HCT116 (cell line): ENCODE results near the gene MTX2. TPM values are rescaled to one million over a fixed set of nuclear protein-coding genes. Genes with fewer than 3 reads are reported as not detected.

ENCODE experiments used
- ATAC-seq: fragments of 200-7000 bp; cut with Tn5 transposase; 2 replicates; pipeline ENCODE4 v1.9.1; 2020; ENCODE audit warnings: mild to moderate bottlenecking, moderate library complexity
- BruUV-seq: library from RNA; stranded (reverse); fragments of 400-500 nt; replicated peaks from 2 replicates; lab custom pipeline; 2021; lab: Mats Ljungman, UMichigan
- CTCF ChIA-PET: fragments of 300-600 bp; sonication (Branson Sonifier 250); formaldehyde crosslinking; loops from one replicate; lab custom pipeline; 2021; ENCODE audit warnings: antibody characterized with exemption; lab: Charles Lee
- POLR2A ChIA-PET: fragments of 300-600, 350-600 bp; sonication (Branson Sonifier 250); formaldehyde crosslinking; loops from one replicate; lab custom pipeline; 2021; ENCODE audit warnings: antibody characterized with exemption; lab: Charles Lee
- RAD21 ChIA-PET, 2 experiments: fragments of 300-600 bp; sonication (Branson Sonifier 250); formaldehyde crosslinking; loops; one replicate each; lab custom pipeline; 2023; ENCODE audit warnings: low total read pairs in 2 of 2; ENCODE audit not compliant: uncharacterized antibody in 2 of 2, unreplicated experiment in 2 of 2, low non-redundant PET in 1 of 2; lab: Charles Lee
- DNase-seq: peaks from one replicate; pipeline ENCODE4 v3.0.0-alpha.2; 2010; ENCODE audit warnings: low read depth, low spot score
- H2AFZ ChIP-seq: fragments of 200-600 bp; shearing (Covaris generic), sonication (generic); 2 replicates; pipeline ENCODE4 v1.6.1; 2017; ENCODE audit warnings: low read depth, mixed run types, mixed read lengths, antibody characterized with exemption, low read length; ENCODE audit not compliant: poor library complexity, severe bottlenecking
- H3K27ac ChIP-seq: 2 replicates; pipeline ENCODE4 v1.5.1; 2012; ENCODE audit warnings: low read depth, low read length
- H3K27me3 ChIP-seq: fragments of 200-600 bp; sonication (generic); 2 replicates; pipeline ENCODE4 v1.6.1; 2016; ENCODE audit warnings: mixed run types, low read length, mixed read lengths; ENCODE audit not compliant: insufficient read depth
- H3K36me3 ChIP-seq, 2 experiments: fragments of 200-500 bp in 1 of 2; fragments of 200-600 bp in 1 of 2; sonication (Bioruptor generic) in 1 of 2; sonication (generic) in 1 of 2; 2 replicates each; pipeline versions ENCODE4 v1.5.1 to v1.6.1; 2014 to 2016; ENCODE audit warnings: low read length in 2 of 2, inconsistent platforms in 1 of 2, mixed read lengths in 1 of 2, mixed run types in 1 of 2; ENCODE audit not compliant: insufficient read depth in 2 of 2, control insufficient read depth in 1 of 2
- H3K4me1 ChIP-seq, 2 experiments: fragments of 200-600 bp in 1 of 2; sonication (generic) in 1 of 2; 2 replicates each; pipeline versions ENCODE4 v1.5.1 to v1.6.1; 2012 to 2017; ENCODE audit warnings: low read length in 2 of 2, inconsistent platforms in 1 of 2, mild to moderate bottlenecking in 1 of 2, mixed read lengths in 1 of 2, mixed run types in 1 of 2, moderate library complexity in 1 of 2; ENCODE audit not compliant: insufficient read depth in 2 of 2, control insufficient read depth in 1 of 2
- H3K4me2 ChIP-seq: fragments of 200-600 bp; sonication (generic); 2 replicates; pipeline ENCODE4 v1.6.1; 2017; ENCODE audit warnings: mixed run types, low read length, mixed read lengths
- H3K4me3 ChIP-seq, 2 experiments: fragments of 200-600 bp in 1 of 2; sonication (generic) in 1 of 2; replicated peaks in 1 of 2; 2 replicates each; pipeline ENCODE4 v1.5.1; 2011 to 2016; ENCODE audit warnings: low read length in 2 of 2, control low read depth in 1 of 2, low read depth in 1 of 2, mild to moderate bottlenecking in 1 of 2, mixed read lengths in 1 of 2, mixed run types in 1 of 2
- H3K79me2 ChIP-seq: fragments of 200-600 bp; sonication (generic); 2 replicates; pipeline ENCODE4 v1.6.1; 2017; ENCODE audit warnings: mild to moderate bottlenecking, mixed run types, low read length, moderate library complexity, mixed read lengths; ENCODE audit not compliant: insufficient read depth
- H3K9ac ChIP-seq: fragments of 200-600 bp; sonication (generic); 2 replicates; pipeline ENCODE4 v1.6.1; 2016; ENCODE audit warnings: low read length, mixed read lengths
- H3K9me2 ChIP-seq: fragments of 200-600 bp; sonication (generic), shearing (Covaris generic); 2 replicates; pipeline ENCODE4 v1.6.1; 2017; ENCODE audit warnings: mixed run types, mild to moderate bottlenecking, moderate library complexity; ENCODE audit not compliant: insufficient read depth
- H3K9me3 ChIP-seq, 2 experiments: fragments of 200-500 bp in 1 of 2; fragments of 200-600 bp in 1 of 2; sonication (Bioruptor generic) in 1 of 2; sonication (generic) in 1 of 2; 2 replicates each; pipeline ENCODE4 v1.6.1; 2014 to 2017; ENCODE audit warnings: low read length in 2 of 2, mixed read lengths in 2 of 2, inconsistent platforms in 1 of 2, low read depth in 1 of 2, mild to moderate bottlenecking in 1 of 2, mixed run types in 1 of 2, moderate library complexity in 1 of 2; ENCODE audit not compliant: control insufficient read depth in 1 of 2, insufficient read depth in 1 of 2
- H4K20me1 ChIP-seq: fragments of 200-600 bp; sonication (generic), shearing (Covaris generic); 2 replicates; pipeline ENCODE4 v1.6.1; 2017; ENCODE audit warnings: mixed run types, mild to moderate bottlenecking, moderate library complexity; ENCODE audit not compliant: insufficient read depth
- CEBPB ChIP-seq: IDR thresholded peaks from 2 replicates; pipeline ENCODE4 v1.6.1; 2012; ENCODE audit warnings: low read depth
- EZH2 ChIP-seq: fragments of 200-600 bp; sonication (generic); IDR thresholded peaks from 2 replicates; pipeline ENCODE4 v1.6.1; 2017; ENCODE audit warnings: antibody characterized with exemption, mixed run types
- EZH2phosphoT487 ChIP-seq: fragments of 200-600 bp; IDR thresholded peaks from 2 replicates; pipeline ENCODE4 v1.6.1; 2018; ENCODE audit warnings: antibody characterized with exemption, borderline replicate concordance
- FOSL1 ChIP-seq: IDR thresholded peaks from 2 replicates; pipeline ENCODE4 v1.6.1; 2012; ENCODE audit warnings: low read depth
- POLR2A ChIP-seq: IDR thresholded peaks from 2 replicates; pipeline ENCODE4 v1.7.0; 2011; ENCODE audit warnings: borderline replicate concordance; ENCODE audit not compliant: insufficient read depth, insufficient read length; ENCODE audit errors: extremely low read depth
- RAD21 ChIP-seq: IDR thresholded peaks from 2 replicates; pipeline ENCODE4 v1.6.1; 2012; ENCODE audit warnings: low read depth, mild to moderate bottlenecking
- TCF7L2 ChIP-seq: IDR thresholded peaks from 2 replicates; pipeline ENCODE4 v1.7.0; 2011; ENCODE audit warnings: borderline replicate concordance, inconsistent platforms; ENCODE audit not compliant: insufficient read depth, insufficient read length; ENCODE audit errors: extremely low read depth
- YY1 ChIP-seq: IDR thresholded peaks from 2 replicates; pipeline ENCODE4 v1.6.1; 2011; ENCODE audit warnings: low read length, low read depth, moderate library complexity, mild to moderate bottlenecking; ENCODE audit not compliant: insufficient replicate concordance; ENCODE audit errors: extremely low read depth
- ZBTB33 ChIP-seq: IDR thresholded peaks from 2 replicates; pipeline ENCODE4 v1.6.1; 2011; ENCODE audit warnings: mild to moderate bottlenecking, low read length, moderate library complexity; ENCODE audit not compliant: insufficient replicate concordance; ENCODE audit errors: extremely low read depth
- ZFX ChIP-seq: fragments of 450-650 bp; IDR thresholded peaks from 2 replicates; pipeline ENCODE4 v1.6.1; 2017
- ZNF274 ChIP-seq: fragments of 200-500 bp; sonication (Bioruptor generic); IDR thresholded peaks from 2 replicates; pipeline ENCODE4 v1.6.1; 2014; ENCODE audit warnings: mild to moderate bottlenecking, low read depth, low read length, inconsistent platforms
- intact Hi-C: fragments of 100-400 bp; cut with micrococcal nuclease; formaldehyde crosslinking; loops from 2 replicates; pipeline ENCODE4 v1.10.0; 2022
- total RNA-seq: library from RNA; stranded (reverse); gene quantifications from one replicate; pipeline ENCODE4 v1.2.1, GENCODE V29; 2021; ENCODE audit not compliant: unreplicated experiment
- TF ChIP-seq, protein P1 (sequence below), 3 experiments: fragments of 200-600 bp in 1 of 3; sonication (generic) in 1 of 3; IDR thresholded peaks in 2 of 3; conservative IDR thresholded peaks in 1 of 3; 2 replicates each; pipeline ENCODE4 v1.5.1; 2012 to 2017; ENCODE audit warnings: low read depth in 2 of 3, low read length in 2 of 3, antibody characterized with exemption in 1 of 3, borderline replicate concordance in 1 of 3, control low read depth in 1 of 3, mild to moderate bottlenecking in 1 of 3, mixed read lengths in 1 of 3, mixed run types in 1 of 3, moderate library complexity in 1 of 3; ENCODE audit not compliant: insufficient read depth in 1 of 3
- TF ChIP-seq, protein P2 (sequence below): IDR thresholded peaks from 2 replicates; pipeline ENCODE4 v1.6.1; 2012

The MTX2 gene
- total RNA-seq, 1 experiment from 2014 or later = 38.9 TPM

- Histone ChIP-seq H2AFZ (no peak overlapping the region), H3K9me3 (no peaks in the 10 kb centered on the region), H3K27me3 (no peaks in the 10 kb centered on the region), H3K4me2 (no peak overlapping the region), H3K79me2 (no peaks in the 10 kb centered on the region), H3K27ac (no peak overlapping the region), H3K4me3 (no peak overlapping the region), H3K9ac (no peak overlapping the region), H3K9me2 (no peaks in the 10 kb centered on the region; the same call in 1 of the 2 replicates), H4K20me1 (no peaks in the 10 kb centered on the region)
- BruUV-seq = no TSS peak
- ATAC-seq = no peak
- POLR2A ChIA-PET = no interaction called here
- TF ChIP-seq TCF7L2 (no peak), ZNF274 (no peak), CEBPB (no peak), RAD21 (no peak), ZBTB33 (no peak), FOSL1 (no peak), EZH2phosphoT487 (no peak), EZH2 (no peak), ZFX (no peak), YY1 (no peak), POLR2A (no peak)
- TF ChIP-seq, protein P1, sequence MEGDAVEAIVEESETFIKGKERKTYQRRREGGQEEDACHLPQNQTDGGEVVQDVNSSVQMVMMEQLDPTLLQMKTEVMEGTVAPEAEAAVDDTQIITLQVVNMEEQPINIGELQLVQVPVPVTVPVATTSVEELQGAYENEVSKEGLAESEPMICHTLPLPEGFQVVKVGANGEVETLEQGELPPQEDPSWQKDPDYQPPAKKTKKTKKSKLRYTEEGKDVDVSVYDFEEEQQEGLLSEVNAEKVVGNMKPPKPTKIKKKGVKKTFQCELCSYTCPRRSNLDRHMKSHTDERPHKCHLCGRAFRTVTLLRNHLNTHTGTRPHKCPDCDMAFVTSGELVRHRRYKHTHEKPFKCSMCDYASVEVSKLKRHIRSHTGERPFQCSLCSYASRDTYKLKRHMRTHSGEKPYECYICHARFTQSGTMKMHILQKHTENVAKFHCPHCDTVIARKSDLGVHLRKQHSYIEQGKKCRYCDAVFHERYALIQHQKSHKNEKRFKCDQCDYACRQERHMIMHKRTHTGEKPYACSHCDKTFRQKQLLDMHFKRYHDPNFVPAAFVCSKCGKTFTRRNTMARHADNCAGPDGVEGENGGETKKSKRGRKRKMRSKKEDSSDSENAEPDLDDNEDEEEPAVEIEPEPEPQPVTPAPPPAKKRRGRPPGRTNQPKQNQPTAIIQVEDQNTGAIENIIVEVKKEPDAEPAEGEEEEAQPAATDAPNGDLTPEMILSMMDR (IDR thresholded peaks at IDR 0.05 in 2 of 3, conservative IDR thresholded peaks at IDR 0.05 in 1 of 3; ENCODE audit: borderline replicate concordance in 1 of 3, insufficient read depth in 1 of 3, low read depth in 2 of 3, low read length in 2 of 3) = no peak
- TF ChIP-seq, protein P2, sequence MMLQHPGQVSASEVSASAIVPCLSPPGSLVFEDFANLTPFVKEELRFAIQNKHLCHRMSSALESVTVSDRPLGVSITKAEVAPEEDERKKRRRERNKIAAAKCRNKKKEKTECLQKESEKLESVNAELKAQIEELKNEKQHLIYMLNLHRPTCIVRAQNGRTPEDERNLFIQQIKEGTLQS = no peak
- TF ChIP-seq, all 23 proteins: peak for 0
- ChIA-PET RAD21 (no interaction called here), CTCF (no interaction called here)
- intact Hi-C loops = no loop called here
- DNase-seq = no peak
- Histone ChIP-seq H3K36me3 (no peaks in the 10 kb centered on the region), H3K4me1 (no peaks in the 10 kb centered on the region)
Observed at GRCh38 chr2:176385219-176385759, 116.0 kb downstream of the MTX2 start.
